Stimulated activated naive CD8-positive, alpha-beta T cell treated with anti-CD3 and anti-CD28 coated beads, Interleukin-15, Interleukin-2, amounts not matched to agents 100 U/mL and 50 U/mL, for 24 hours (primary cell): Measurements from ENCODE around the gene BMAL1.

Experiments
- ATAC-seq: fragments of 150-1000 bp; cut with Tn5 transposase; one replicate; pipeline ENCODE4 v1.10.0; 2021
- DNase-seq: peaks from one replicate; pipeline ENCODE4 v3.0.0; 2021

The BMAL1 gene

GRCh38 chr11:13291800-13292199 is 14.2 kb downstream of the BMAL1 start:
- no peak for ATAC-seq
- DNase-seq = no peak

GRCh38 chr11:13292970-13293369 is 15.4 kb downstream of the BMAL1 start:
- no peak for ATAC-seq

GRCh38 chr11:13294178-13294577 is 16.6 kb downstream of the BMAL1 start:
- no peak for ATAC-seq
- DNase-seq = no peak

More at GRCh38 chr11:13292970-13293369, 15.4 kb downstream of the BMAL1 start:
- DNase-seq = no peak

DNA sequence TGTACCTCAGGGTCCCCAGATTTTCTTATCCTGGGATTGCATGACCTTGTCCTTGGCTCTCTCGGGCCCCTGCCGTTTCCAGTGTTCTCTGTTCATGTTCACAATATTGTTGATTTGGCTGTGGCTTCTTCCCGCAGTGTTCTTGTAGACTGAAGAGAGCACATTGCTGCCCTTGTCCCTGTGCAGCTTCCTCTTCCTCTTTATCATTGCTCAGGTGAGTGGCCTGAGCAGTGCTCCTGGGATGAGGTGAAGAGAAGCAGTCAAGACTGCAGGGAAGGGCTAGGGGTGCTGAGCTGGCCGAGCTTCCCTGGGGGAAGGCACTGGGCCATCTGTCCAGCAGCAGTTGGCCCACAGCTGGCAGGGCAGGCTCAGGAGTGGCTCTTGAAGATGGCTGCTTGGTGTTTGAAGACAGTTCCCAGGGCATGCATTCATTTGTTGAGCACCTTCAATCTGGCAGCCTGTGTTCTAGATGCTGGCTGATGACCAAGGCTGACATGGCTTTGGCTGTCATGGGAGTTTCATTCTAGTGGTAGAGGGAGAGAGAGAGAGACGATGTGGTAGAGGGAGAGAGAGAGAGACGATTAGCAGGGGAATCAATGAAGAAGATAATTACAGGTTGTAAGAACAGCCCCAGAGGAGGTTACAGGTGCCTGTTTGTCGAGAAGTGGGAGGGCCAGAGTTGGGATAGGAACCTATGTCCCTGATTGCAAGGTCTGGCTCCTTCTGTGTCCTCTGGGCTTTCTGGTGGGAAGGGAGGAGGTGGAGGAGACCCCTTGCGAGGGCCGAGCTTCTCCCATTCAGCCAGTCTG is 17.4 kb downstream of the BMAL1 start:
- no peak for DNase-seq
- ATAC-seq = no peak

DNA sequence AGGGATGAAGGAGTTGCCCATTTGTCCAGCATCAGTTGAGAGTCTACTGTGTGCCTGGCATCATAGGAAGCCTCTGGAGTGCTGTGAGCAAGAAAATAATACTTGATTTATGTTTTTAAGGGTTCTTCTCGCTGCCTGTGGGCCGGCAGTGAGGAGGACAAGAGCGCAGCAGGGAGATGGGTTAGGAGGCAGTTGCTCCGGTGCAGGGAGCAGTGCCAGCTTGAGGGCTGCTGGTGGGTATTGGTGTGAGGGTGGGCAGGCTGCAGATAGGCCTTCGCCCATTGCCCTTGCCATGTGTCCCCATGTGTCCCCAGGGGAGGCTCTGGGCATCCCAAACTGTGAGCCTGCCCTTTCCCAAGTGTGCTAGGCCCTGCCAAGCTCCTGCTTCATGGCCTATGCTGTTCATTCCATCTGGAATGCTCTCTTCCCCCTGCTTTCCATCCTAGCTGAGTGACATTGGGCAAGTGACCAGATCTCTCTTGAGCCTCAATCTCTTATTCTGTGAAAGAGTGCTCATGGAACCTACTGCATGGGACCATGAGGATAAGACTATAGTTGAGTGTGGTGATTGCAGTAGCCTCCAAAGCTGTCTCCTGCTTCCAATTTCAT is 19.8 kb downstream of the BMAL1 start:
- DNase-seq (no peak), ATAC-seq (no peak)

DNA sequence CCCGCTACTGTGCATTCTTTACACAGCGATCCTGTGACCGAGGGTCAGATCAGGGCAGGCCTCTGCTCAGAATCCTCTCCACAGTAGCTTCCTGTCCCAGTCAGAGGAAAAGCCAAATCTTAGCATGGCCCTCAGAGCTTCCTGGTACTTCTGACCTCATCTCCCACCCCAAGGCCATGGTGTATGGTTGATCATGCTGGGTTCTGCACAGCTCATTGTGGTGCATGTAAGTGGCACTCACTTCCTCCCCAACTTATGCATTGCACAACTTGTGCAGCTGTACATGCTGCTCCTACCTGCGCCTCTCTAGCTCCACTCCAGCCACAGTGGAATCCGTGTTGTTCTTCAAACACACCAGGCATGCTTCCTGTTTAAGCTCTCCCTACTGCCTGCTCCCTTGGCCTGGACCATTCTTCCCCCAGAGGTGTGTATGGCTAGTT is 20.3 kb downstream of the BMAL1 start:
- ATAC-seq (peak; percentile 80), DNase-seq (no peak)

DNA sequence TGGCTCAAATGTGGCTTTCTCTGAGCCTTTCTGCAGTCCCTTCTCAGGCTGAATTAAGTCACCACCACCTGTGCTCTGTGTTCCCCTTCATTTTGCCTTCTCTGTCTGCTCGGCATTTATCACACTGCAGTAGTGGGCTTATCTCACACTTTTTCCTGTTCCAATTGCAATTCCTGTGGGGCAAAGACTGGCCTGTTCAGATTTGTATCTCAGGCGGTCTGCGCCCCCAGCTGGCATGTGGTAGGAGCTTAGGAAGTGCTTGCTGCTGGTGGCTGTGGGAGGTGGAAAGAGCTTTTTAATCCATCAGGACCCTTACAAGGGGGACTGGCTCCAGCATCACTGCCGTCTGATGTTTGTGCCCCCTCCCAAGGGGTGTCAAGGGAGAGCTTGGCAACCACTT is 21.2 kb downstream of the BMAL1 start:
- ATAC-seq = no peak
- no peak for DNase-seq

DNA sequence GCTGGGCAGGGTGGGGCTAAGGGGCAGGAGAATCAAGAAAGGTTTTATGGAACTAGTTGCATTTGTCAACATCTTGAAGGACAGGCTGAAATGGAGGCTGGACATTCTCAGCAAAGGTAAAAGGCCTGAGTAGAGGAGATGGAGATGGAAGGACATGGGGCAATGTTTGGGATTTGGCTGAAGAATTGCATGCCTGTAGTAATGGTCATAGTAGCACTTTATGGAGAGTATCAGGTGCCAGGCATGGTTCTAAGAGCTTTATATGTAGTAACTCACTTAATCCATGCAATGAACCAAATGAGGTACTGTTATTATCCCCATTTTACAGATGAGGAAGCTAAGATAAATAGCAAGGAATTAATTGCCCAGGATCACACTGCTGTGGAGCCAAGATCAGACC is 23.9 kb downstream of the BMAL1 start:
- ATAC-seq (no peak), DNase-seq (no peak)

DNA sequence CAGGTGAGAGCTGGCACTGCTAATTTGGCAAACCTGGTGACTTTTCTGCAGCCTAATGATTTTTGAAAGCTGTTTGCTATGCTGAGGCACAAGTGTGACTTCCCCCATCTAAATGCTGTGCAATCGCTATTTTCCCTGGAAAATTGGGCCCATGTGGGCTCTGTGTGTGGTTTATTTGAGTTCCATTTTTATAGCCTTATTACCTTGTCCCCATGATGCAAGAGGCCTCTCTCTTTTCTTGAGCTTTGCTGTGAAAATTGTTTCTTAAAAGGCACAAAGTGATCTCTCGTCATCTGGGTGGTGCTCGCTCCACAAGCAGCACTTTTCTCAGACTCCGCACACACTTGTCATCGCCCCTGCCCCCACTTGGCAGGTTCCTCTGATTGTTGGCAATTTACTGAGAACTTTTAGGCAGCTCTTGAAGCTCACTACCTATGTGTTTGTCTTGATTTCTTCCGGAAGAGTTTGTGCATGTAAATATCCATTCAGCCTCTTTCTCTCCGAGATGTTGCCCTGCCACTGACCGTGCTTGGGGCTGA is 24.9 kb downstream of the BMAL1 start:
- DNase-seq = no peak
- ATAC-seq = no peak

DNA sequence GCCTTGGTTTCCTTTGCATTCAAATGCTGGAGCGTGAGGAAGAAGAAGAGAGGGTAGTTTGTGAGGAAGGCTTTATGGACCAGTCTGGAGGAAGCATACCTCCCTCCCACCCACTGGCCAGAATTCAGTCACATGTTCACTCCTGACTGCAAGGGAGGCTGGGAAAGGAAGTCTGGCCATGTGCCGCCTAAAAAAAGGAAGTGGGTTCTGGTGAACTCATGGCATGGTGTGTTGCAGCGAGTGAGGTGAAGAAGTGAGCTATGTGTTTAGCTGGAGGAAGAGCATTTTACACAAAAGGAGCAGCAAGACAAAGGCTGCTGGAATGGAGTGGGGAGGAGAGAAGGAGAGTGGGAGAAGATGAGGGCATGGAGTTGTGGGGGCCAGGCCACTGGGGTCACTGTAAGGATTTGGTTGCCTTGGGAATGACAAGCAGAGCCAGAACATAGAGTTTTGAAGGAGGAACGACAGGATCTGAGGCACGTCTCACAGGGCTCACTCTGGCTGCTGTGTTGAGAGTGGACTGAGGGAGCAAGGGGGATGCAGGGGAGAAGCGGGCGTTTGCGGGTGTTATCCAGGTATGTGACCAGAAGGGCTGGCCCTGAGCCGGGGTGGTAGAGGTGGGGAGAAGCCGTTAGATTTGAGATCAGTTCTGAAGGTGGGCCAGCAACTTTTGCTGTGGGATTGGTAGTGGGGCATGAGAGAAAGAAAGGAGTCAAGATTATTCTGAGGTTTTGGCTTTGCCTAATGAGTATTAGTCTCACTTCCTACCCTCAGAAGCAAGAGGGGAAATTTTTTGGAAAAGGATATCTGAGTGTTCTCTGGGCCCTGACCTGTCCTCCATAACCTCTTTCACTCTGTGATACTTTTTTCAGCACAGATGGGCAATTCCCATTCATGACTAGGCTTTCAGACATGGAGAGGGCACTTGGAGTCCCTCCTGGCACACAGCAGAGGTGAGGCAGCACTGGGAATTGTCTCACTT is 26.4 kb downstream of the BMAL1 start:
- ATAC-seq = peak; percentile 13

DNA sequence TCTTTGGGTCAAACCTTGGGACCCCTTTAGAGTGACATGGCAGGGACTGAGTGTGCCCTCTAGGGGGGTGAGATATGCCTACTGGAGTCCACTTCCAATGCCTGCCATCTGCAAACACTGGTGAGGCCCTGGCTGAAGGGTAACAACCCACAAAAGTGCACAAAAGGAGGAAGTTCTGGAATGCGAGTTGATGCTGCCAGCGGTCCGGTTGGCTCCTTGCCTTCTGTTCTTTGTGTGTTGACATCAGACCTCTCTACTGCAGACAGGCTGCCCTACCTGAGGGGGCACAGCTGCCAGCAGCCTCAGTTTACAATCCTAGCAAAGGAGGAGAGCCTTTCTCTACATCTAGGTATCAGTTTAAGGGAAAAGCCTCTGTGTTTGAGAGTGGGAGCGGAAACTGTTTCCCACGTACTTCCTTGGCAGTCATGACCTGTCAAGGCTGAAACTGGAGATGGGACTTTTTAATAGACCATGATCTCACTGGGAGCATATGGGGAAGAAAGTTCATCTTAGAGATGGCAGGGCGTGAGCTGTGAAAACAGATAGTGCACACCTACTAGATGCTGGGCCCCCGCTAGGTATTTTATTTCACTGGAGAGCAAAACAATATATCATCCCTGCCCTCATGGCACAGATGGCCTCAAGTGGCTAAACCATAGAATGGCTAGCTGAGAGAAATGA is 27.2 kb downstream of the BMAL1 start:
- DNase-seq (no peak), ATAC-seq (no peak)

More for the DNA sequence above, 26.4 kb downstream of the BMAL1 start:
- no peak for DNase-seq

GRCh38 chr11:13308704-13309103 is 31.1 kb downstream of the BMAL1 start:
- DNase-seq (no peak), ATAC-seq (peak; percentile 54)

- ATAC-seq (no peak), DNase-seq (no peak)
Observed at GRCh38 chr11:13309156-13309555, 31.6 kb downstream of the BMAL1 start.

GRCh38 chr11:13310443-13310842 is 32.9 kb downstream of the BMAL1 start:
- ATAC-seq (no peak), DNase-seq (no peak)

DNA sequence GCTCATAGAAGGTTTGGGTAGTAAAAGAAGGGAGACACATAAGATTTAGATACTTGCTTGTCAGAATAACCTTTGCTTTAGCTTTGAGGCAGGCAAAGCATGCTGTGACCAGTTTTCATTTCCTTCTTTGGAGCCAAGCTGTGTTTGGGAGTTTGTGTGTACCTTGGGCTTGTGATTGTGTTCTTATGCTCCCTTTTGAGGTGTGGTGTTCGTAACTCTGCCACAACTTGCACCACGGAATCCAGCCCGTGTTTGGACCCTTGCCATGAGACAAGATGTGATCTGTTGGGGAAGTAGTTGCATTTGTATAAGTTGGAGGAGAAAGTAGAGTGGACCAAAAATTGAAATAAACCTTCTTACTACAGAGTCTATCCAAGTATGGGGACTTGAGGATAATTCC is 34.0 kb downstream of the BMAL1 start:
- DNase-seq (no peak), ATAC-seq (no peak)

DNA sequence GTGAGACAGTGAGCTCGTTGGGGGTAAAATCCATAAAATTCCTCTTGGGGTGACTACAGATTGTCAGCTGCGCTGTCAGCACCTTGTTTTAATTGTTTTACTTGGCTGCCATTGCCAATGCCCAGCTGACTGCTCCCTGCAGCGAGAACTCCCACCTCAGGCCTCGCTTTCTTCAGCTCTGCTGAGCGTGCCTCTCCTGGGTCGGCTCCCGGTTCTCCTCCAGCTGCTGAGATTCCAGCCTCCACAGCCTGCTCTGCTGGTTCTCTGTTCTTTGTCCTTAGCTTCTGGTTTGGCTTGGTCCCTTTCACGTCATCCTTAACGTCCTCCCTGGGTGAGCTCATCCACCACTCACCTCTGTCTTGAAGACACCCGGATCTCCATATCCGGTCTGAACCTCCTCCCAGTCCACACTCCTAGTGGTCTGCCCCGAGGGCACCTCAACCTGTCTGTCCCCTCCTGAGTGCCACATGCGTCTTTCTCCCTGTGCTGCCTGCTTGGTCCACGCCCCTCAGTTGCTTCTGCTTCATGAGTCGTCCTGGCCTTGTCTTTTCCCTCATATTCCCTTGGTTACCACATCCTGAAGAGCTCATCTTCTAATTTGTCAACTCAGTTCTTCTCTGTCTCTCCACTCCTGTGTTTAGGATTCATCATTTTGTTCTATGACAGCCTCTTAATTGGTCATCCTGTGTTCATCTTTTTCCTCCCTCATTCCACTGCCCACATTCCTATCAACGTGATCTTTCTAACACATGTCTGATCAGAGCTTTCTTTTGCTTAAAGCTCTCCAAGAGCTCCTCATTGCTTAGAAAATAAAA is 35.6 kb downstream of the BMAL1 start:
- no peak for ATAC-seq
- no peak for DNase-seq

DNA sequence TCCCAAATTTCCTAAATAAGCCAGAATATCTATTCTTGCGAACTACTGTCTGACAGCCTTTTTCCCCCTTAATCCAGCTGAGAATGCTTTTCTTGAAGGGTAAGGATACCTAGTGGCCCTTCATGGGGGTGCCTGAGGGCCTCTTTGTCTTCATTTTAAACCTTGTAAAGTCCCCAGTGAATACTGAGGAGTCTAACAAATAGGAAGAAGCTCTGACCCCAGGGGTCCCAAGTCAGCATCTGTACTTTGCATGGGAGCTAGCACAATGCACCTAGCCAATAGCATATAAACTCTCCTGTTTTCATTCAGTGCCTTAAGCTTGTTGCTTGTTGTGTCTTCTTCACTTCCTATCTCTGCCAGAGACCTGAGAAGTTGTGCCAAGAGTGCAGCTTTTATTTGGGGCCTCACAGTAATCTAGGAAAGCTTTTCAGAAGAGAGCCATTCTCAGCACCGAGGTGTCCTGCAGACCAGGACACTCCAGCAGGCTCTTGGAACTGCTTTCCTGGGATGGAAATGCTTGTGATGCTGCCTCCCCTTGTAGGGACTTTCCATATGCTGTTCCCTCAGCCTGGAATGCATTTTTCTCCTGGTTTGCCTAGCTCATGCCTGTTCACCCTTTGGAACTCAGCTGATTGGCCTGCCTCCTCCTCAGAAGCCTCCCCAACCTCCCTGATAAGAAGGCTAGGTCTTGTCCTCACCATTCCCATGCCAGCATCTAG is 37.2 kb downstream of the BMAL1 start:
- no peak for DNase-seq

GRCh38 chr11:13315517-13316432 is 38.2 kb downstream of the BMAL1 start:
- no peak for ATAC-seq

More for the DNA sequence above, 37.2 kb downstream of the BMAL1 start:
- ATAC-seq = no peak

DNA sequence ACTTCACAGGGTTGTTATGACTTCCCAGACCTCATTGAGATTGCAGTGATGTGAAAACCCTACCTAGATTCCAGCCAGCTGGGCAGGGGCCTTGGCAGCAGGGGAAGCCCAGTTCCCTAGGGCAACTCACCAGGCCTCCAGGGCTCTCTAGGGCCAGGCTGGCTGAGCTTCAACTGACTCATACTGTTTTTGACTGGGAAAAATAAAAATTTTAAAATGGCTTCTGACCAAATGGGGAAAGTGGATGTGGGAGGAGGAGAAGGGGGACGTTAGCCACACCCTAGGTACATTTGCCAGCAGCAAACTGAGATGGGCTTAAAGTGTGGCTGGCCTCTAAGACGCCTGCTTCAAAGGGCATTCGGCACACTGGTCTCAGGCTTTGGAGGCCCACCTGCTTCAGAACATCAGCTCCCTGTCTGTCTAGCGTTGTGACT is 39.0 kb downstream of the BMAL1 start:
- peak; percentile 48 for ATAC-seq
- DNase-seq = no peak

More at GRCh38 chr11:13315517-13316432, 38.2 kb downstream of the BMAL1 start:
- no peak for DNase-seq
